PFSK-1 (cell line): ENCODE results near the gene USP28.

Source experiments
- FOXP2 ChIP-seq: optimal IDR thresholded peaks from 2 replicates; pipeline ENCODE3; 2011; ENCODE audit warnings: borderline replicate concordance, control low read depth, inconsistent platforms; ENCODE audit not compliant: insufficient read depth; ENCODE audit errors: extremely low read length, extremely low read depth
- POLR2AphosphoS5 ChIP-seq: IDR thresholded peaks from 2 replicates; pipeline ENCODE4 v1.6.1; 2012; ENCODE audit warnings: low read depth, mild to moderate bottlenecking, control low read depth, low read length, moderate library complexity
- SIN3A ChIP-seq: IDR thresholded peaks from 2 replicates; pipeline ENCODE4 v1.6.1; 2012; ENCODE audit warnings: mild to moderate bottlenecking, low read length, moderate library complexity, borderline replicate concordance; ENCODE audit not compliant: insufficient read depth
- TAF1 ChIP-seq: IDR thresholded peaks from 2 replicates; pipeline ENCODE4 v1.6.1; 2012; ENCODE audit warnings: low read length, control low read depth, borderline replicate concordance; ENCODE audit not compliant: insufficient read depth
- TF ChIP-seq, protein P1 (sequence below), 2 experiments: IDR thresholded peaks; 2 replicates each; pipeline versions ENCODE4 v1.6.1 to v1.8.0; 2011 to 2012; ENCODE audit warnings: low read depth in 2 of 2, low read length in 2 of 2, control low read depth in 1 of 2, inconsistent platforms in 1 of 2, mild to moderate bottlenecking in 1 of 2, moderate library complexity in 1 of 2; ENCODE audit not compliant: insufficient read depth in 1 of 2

The USP28 gene

DNA sequence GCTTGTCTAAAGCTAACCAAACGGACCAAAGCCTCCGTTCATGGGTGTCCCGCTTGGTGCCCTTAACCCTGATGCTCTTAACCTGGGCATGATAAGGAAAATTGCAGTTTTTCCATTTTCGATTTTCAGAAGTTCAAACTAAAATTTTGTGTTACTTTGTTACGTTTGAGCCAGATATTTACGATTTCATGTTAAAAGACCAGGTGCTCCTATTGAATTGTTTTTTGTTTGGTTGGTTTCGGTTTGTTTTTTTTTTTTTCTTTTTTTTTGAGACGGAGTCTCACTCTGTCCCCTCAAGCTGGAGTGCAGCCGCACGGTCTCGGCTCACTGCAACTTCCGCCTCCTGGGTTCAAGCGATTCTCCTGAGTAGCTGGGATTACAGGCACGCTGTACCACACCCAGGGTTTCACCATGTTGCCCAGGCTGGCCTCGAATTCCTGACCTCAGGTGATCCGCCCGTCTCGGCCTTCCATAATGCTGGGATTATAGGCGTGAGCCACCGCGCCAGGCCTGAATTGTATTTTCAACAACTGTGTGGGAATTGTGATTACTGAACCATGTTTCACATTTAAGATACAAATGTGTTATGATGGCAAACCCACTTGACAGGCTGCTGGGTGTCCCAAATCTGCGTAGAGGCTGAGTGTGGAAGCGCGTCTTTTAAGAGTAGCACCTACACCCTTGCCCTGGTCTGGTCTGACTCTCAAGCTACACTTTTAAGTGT lies 864 bp upstream of the USP28 start:
- TF ChIP-seq TAF1 = no peak
- TF ChIP-seq SIN3A = no peak
- no peak for TF ChIP-seq FOXP2
- TF ChIP-seq, protein P1, sequence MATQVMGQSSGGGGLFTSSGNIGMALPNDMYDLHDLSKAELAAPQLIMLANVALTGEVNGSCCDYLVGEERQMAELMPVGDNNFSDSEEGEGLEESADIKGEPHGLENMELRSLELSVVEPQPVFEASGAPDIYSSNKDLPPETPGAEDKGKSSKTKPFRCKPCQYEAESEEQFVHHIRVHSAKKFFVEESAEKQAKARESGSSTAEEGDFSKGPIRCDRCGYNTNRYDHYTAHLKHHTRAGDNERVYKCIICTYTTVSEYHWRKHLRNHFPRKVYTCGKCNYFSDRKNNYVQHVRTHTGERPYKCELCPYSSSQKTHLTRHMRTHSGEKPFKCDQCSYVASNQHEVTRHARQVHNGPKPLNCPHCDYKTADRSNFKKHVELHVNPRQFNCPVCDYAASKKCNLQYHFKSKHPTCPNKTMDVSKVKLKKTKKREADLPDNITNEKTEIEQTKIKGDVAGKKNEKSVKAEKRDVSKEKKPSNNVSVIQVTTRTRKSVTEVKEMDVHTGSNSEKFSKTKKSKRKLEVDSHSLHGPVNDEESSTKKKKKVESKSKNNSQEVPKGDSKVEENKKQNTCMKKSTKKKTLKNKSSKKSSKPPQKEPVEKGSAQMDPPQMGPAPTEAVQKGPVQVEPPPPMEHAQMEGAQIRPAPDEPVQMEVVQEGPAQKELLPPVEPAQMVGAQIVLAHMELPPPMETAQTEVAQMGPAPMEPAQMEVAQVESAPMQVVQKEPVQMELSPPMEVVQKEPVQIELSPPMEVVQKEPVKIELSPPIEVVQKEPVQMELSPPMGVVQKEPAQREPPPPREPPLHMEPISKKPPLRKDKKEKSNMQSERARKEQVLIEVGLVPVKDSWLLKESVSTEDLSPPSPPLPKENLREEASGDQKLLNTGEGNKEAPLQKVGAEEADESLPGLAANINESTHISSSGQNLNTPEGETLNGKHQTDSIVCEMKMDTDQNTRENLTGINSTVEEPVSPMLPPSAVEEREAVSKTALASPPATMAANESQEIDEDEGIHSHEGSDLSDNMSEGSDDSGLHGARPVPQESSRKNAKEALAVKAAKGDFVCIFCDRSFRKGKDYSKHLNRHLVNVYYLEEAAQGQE (IDR thresholded peaks at IDR 0.05; ENCODE audit: insufficient read depth in 1 of 2, low read depth in 2 of 2, low read length in 2 of 2) = no peak
- no peak for TF ChIP-seq POLR2AphosphoS5

DNA sequence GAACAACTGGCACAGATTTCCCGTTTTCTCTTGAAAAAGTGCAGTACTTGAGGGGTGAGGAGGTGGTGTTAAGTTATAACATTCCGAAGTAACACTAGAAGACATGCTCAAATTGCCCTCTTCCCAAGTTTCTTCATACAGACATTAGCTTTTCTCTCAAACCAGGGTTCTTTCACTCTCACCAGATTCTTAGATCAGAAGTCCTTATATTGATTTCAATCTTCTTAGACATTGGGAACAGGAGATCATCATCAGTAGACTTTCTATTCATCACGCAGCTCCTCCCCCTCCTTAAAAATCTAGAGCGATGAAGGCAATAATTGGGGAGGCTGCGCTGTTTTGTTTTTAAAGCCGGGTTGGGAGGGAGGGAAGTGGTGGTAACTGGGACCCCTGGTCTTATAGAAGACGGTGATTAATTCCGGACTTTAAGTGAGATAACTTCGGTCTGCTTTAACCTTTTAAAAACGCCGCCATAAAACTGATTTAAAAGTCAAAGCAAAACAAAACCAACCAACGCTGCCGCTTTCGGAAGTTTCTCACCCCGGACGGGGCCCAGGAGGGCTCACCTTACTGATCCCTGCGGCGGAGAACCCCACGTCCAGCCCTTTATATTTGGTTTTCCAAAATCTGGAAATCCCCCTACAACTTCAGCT lies 665 bp downstream of the USP28 start:
- TF ChIP-seq FOXP2 = no peak
- TF ChIP-seq SIN3A = peak; percentile 59; the same call in 1 of the 2 replicates

DNA sequence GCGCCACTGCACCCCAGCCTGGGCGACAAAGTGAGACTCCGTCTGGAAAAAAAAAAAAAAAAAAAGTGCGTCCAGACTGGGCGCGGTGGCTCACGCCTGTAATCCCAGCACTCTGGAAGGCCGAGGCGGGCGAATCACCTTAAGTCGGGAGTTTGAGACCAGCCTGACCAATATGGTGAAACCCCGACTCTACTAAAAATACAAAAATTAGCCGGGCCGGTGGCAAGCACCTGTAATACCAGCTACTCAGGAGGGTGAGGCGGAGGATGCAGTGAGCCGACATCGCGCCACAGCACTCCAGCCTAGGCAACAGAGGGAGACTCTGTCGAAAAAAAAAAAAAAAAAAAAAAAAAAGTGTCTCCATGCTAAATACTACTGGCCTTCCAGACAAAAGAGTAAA lies 1.3 kb downstream of the USP28 start:
- TF ChIP-seq SIN3A (no peak), TAF1 (no peak), FOXP2 (no peak), POLR2AphosphoS5 (no peak)
- TF ChIP-seq, protein P1 (IDR thresholded peaks at IDR 0.05; ENCODE audit: insufficient read depth in 1 of 2, low read depth in 2 of 2, low read length in 2 of 2) = no peak

GRCh38 chr11:113873236-113873626 lies 2.1 kb downstream of the USP28 start:
- TF ChIP-seq FOXP2 (no peak), SIN3A (no peak), TAF1 (no peak), POLR2AphosphoS5 (no peak)
- TF ChIP-seq, protein P1 (IDR thresholded peaks at IDR 0.05; ENCODE audit: insufficient read depth in 1 of 2, low read depth in 2 of 2, low read length in 2 of 2) = no peak

- TF ChIP-seq POLR2AphosphoS5 (no peak), SIN3A (no peak), TAF1 (no peak), FOXP2 (no peak)
Observed at GRCh38 chr11:113871336-113871735, 4.0 kb downstream of the USP28 start.

DNA sequence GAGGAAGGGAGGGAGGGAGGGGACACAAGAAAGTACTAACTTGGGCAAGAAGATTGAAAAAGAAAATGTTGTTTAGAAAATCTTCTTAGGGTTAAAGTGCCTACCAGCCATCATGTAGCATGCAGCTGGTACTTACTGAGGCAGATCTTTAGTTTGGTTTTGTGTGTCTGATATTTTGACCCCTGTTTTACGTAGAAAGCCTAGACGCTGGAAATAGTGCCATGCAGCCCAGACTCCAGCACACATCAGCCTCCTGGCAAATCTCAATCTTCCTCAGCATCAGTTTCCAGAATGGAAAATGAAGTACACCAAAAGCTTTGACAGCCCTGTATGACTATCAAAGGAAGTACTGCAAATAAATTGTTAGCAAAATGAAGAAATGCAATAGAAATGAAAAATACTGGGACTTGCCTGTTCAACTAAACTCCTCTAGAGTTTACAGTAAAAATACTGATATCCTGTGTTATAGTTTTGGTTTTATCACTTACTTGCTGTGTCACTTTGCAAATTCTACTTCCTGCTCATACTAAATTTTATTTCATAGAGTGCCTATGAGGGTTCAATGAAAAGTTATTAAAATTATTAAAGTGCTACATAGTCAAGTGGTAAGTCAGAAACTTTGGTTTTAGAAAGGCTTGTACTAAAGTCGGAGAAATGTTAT lies 7.4 kb downstream of the USP28 start:
- TF ChIP-seq, protein P1 (IDR thresholded peaks at IDR 0.05; ENCODE audit: insufficient read depth in 1 of 2, low read depth in 2 of 2, low read length in 2 of 2) = no peak
- no peak for TF ChIP-seq TAF1
- no peak for TF ChIP-seq SIN3A
- no peak for TF ChIP-seq POLR2AphosphoS5
- no peak for TF ChIP-seq FOXP2
